ENCODE data around the gene CLSTN2.

GRCh38 chr3:140365872-140366697, 431.1 kb downstream of the CLSTN2 start:
- TF ChIP-seq CTCF (IDR thresholded peaks at IDR 0.05; ENCODE audit: low read length) (no peak), EZH2phosphoT487 (IDR thresholded peaks at IDR 0.05; ENCODE audit: low read length) (no peak), EZH2 (optimal IDR thresholded peaks at IDR 0.05; ENCODE audit: low read depth, low read length) (no peak)

Measured in MM.1S (cell line).